Measurements from ENCODE around the gene RHD.
A peak's percentile ranks its signal among the peaks of the same experiment; 100 is the strongest.
"Not testable (repeated sequence)": the region's sequence is repeated elsewhere in the genome, so short reads cannot be mapped to it uniquely, and the experiment has no call there.

The RHD gene

DNA sequence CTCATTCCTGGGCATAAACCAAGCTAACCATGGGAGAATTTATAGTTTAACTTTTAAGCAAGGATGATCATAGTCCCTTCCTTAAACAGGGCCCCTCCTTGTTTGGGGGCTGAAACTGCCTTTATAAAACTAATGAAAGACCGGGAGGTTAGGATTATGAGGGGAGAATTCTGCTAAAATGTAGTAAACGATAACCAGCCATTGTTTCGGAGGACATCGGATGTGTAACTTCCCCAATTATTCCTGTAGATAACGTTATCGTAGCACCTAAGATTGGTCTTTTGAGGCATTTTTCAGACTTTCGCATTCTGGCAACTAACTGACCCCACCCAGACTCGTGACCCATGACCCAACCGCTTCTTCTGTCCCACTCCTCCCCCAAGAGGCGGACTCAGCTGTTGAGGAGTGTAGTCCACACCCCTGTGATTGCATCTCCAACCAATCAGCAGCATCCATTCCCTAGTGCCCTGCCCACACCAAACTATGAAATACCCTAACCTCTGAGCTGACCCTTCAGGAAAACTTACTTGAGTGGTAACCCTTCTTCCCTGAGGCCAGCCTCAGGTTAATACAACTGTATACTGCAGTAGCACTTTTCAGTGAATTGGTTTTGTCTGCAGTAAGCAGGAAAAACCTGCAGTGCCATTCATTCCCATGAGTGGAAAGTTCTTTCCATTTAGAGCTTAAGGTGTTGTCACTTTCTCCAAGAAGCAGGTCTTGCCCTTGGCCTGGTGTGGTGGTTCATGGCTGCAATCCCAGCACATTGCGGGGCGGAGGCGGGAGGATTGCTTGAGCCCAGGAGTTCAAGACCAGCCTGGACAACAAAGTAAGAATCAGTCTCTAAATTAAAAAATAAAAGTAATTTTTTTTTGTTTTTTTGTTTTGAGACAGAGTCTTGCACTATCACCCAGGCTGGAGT, 39.2 kb upstream of the RHD start:
- no peaks in the 10 kb centered on the region for H3K27me3 ChIP-seq (ENCODE audit: insufficient read depth, poor library complexity, severe bottlenecking)
- TF ChIP-seq, protein P1, sequence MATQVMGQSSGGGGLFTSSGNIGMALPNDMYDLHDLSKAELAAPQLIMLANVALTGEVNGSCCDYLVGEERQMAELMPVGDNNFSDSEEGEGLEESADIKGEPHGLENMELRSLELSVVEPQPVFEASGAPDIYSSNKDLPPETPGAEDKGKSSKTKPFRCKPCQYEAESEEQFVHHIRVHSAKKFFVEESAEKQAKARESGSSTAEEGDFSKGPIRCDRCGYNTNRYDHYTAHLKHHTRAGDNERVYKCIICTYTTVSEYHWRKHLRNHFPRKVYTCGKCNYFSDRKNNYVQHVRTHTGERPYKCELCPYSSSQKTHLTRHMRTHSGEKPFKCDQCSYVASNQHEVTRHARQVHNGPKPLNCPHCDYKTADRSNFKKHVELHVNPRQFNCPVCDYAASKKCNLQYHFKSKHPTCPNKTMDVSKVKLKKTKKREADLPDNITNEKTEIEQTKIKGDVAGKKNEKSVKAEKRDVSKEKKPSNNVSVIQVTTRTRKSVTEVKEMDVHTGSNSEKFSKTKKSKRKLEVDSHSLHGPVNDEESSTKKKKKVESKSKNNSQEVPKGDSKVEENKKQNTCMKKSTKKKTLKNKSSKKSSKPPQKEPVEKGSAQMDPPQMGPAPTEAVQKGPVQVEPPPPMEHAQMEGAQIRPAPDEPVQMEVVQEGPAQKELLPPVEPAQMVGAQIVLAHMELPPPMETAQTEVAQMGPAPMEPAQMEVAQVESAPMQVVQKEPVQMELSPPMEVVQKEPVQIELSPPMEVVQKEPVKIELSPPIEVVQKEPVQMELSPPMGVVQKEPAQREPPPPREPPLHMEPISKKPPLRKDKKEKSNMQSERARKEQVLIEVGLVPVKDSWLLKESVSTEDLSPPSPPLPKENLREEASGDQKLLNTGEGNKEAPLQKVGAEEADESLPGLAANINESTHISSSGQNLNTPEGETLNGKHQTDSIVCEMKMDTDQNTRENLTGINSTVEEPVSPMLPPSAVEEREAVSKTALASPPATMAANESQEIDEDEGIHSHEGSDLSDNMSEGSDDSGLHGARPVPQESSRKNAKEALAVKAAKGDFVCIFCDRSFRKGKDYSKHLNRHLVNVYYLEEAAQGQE (IDR thresholded peaks at IDR 0.05; ENCODE audit: insufficient replicate concordance, low read depth) = no peak
- TF ChIP-seq GABPA (IDR thresholded peaks at IDR 0.05; ENCODE audit: low read depth) = no peak
- TF ChIP-seq POLR2AphosphoS5 (IDR thresholded peaks at IDR 0.05; ENCODE audit: low read depth) = no peak; the same call in 1 of the 2 replicates
- no peak for TF ChIP-seq SPI1 (IDR thresholded peaks at IDR 0.05; ENCODE audit: borderline replicate concordance, low read depth)
- TF ChIP-seq, protein P2, sequence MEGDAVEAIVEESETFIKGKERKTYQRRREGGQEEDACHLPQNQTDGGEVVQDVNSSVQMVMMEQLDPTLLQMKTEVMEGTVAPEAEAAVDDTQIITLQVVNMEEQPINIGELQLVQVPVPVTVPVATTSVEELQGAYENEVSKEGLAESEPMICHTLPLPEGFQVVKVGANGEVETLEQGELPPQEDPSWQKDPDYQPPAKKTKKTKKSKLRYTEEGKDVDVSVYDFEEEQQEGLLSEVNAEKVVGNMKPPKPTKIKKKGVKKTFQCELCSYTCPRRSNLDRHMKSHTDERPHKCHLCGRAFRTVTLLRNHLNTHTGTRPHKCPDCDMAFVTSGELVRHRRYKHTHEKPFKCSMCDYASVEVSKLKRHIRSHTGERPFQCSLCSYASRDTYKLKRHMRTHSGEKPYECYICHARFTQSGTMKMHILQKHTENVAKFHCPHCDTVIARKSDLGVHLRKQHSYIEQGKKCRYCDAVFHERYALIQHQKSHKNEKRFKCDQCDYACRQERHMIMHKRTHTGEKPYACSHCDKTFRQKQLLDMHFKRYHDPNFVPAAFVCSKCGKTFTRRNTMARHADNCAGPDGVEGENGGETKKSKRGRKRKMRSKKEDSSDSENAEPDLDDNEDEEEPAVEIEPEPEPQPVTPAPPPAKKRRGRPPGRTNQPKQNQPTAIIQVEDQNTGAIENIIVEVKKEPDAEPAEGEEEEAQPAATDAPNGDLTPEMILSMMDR (IDR thresholded peaks at IDR 0.05; ENCODE audit: insufficient read depth, low read length) = no peak
- H3K27ac ChIP-seq (replicated peaks) = peak overlapping the region; percentile 91
- peak; percentile 87 to 92 for DNase-seq (ENCODE audit: low read depth in 1 of 2, low spot score in 1 of 2)
- peak overlapping the region; percentile 96 for H3K4me3 ChIP-seq (replicated peaks; ENCODE audit: insufficient read depth, low read length)

DNA sequence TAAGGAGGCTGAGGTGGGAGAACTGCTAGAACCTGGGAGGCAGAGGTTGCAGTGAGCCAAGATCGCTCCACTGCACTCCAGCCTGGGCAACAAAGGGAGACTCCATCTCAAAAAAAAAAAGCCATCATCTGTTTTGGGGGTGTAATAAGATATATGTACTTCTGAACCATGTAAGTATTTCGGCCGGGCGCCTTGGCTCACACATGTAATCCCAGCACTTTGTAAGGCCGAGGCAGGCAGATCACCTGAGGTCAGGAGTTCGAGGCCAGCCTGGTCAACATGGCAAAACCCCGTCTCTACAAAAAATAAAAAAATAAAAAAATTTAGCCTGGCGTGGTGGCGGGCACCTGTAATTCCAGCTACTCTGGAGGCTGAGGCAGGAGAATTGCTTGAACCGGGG, 36.9 kb upstream of the RHD start:
- DNase-seq (ENCODE audit: low read depth in 1 of 2, low spot score in 1 of 2); H3K27me3 ChIP-seq (ENCODE audit: insufficient read depth, poor library complexity, severe bottlenecking); H3K27ac ChIP-seq (replicated peaks); H3K4me3 ChIP-seq (replicated peaks; ENCODE audit: insufficient read depth, low read length): not testable (repeated sequence)

DNA sequence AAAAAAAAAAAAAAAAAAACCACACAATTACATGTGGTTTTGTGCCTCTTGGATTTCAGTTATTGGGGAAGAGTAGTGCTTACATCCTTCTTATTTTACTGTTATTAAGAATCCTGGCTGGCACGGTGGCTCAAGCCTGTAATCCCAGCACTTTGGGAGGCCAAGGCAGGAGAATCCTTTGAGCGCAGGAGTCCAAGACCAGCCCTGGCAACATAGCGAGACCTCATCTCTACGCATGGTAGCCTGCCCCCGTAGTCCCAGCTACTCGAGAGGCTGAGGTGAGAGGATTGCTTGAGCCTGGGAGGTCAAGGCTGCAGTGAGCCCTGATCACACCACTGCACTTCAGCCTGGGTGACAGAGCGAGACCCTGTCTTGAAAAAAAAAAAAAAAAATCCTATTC, 36.0 kb upstream of the RHD start:
- not testable (repeated sequence) for H3K27ac ChIP-seq (replicated peaks); H3K4me3 ChIP-seq (replicated peaks; ENCODE audit: insufficient read depth, low read length); H3K27me3 ChIP-seq (ENCODE audit: insufficient read depth, poor library complexity, severe bottlenecking); DNase-seq (ENCODE audit: low read depth in 1 of 2, low spot score in 1 of 2)

DNA sequence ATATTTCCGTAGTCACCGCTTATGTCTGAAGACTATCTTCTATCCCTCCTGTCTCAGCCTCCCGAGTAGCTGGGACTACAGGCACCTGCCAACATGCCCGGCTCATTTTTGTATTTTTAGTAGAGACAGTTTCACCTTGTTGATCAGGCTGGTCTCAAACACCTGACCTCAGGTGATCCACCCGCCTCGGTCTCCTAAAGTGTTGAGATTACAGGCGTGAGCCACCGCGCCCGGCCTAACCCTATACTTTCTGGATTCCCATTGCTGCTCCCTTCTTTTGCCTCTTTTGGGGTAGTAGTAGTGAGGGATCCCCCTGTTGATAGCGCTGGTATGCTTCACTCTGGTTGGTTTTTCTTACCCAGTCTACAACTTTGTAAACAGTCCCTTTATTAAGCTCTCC, 34.3 kb upstream of the RHD start:
- Histone ChIP-seq H3K27ac (replicated peaks) (no peak overlapping the region), H3K27me3 (ENCODE audit: insufficient read depth, poor library complexity, severe bottlenecking) (no peaks in the 10 kb centered on the region), H3K4me3 (replicated peaks; ENCODE audit: insufficient read depth, low read length) (no peak overlapping the region)
- TF ChIP-seq POLR2AphosphoS5 (IDR thresholded peaks at IDR 0.05; ENCODE audit: low read depth) = no peak
- TF ChIP-seq SPI1 (IDR thresholded peaks at IDR 0.05; ENCODE audit: borderline replicate concordance, low read depth) = no peak
- TF ChIP-seq, protein P2 (IDR thresholded peaks at IDR 0.05; ENCODE audit: insufficient read depth, low read length) = no peak
- TF ChIP-seq, protein P1 (IDR thresholded peaks at IDR 0.05; ENCODE audit: insufficient replicate concordance, low read depth) = no peak
- no peak for TF ChIP-seq GABPA (IDR thresholded peaks at IDR 0.05; ENCODE audit: low read depth)
- DNase-seq (ENCODE audit: low read depth in 1 of 2, low spot score in 1 of 2) = no peak

All from HL-60 (cell line).